GDM1 (cell line): ENCODE data around the gene IFI27.

Experiments used
- DNase-seq: peaks from one replicate; lab custom pipeline; 2025; lab: John Stamatoyannopoulos, UW

IFI27 gene

GRCh38 chr14:94102768-94103482 is 7.6 kb upstream of the IFI27 start:
- DNase-seq: no peak

DNA sequence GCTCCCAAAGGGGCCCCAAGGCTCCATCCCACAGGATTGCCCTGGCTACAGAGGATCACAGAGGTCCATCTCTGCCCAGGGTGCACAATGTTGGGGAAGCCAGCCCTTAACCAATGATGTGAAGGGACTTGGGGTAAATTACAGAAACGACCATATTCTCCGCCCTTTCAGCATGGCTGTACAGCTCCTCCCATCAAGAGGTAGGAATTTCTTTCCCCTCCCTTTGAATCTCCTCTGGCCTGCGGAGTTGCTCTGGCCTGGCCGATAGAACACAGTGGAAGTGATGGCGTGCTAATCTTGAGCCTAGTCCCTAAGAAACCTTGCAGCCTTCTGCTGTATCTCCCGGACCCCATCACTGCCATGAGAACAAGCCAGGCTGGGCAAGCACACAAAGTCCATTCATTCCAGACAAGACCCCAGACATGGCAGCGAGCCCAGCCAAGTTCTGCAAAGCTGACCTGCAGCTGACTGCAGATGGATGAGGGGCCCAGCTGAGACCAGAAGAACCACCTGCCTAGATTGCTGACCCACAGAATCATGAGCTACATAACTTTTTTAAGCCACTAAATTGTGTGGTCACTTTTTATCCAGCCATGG is 6.9 kb upstream of the IFI27 start:
- DNase-seq: no peak

- no peak for DNase-seq
Observed at GRCh38 chr14:94104731-94105130, 5.8 kb upstream of the IFI27 start.

- DNase-seq: no peak
Observed at GRCh38 chr14:94109915-94110250, 653 bp upstream of the IFI27 start.

DNA sequence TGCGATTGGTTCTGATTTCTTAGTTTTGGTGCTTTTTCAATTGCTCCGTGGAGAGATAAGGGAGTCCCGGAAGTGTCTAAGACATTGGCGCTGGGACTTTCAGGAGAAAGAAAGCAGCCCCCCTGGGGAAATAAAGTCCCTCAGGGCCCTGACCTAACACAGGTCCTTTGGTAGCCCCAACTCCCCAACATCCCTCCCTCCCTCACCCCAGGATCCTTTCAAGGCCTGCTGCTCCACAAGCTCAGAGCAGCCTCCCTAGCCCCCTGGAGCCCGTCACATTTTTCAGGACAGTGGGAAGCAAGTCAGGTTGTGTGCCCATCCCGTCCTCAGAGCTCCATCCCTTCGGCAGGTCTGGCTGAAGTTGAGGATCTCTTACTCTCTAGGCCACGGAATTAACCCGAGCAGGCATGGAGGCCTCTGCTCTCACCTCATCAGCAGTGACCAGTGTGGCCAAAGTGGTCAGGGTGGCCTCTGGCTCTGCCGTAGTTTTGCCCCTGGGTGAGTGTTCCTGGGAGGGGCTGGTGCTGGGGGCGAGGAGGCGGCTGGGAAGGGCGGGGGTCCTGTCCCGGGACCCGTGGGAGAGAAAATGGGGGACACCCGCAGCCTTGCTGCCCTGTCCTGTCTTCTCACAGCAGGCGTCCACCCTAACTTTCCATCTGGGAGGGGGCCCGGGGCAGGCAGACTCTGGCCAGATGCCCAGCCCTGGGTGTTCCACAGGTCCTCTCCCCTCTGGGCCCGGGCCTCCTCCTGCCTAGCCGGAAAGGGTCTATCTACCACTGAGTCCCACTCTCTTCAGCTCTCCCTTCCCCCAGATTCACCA is 950 bp downstream of the IFI27 start:
- DNase-seq: no peak

GRCh38 chr14:94112513-94113063 is 2.1 kb downstream of the IFI27 start:
- no peak for DNase-seq

- DNase-seq: no peak
Observed at GRCh38 chr14:94113073-94113472, 2.5 kb downstream of the IFI27 start.

GRCh38 chr14:94113490-94113889 is 3.0 kb downstream of the IFI27 start:
- DNase-seq: no peak

GRCh38 chr14:94113908-94114588 is 3.5 kb downstream of the IFI27 start:
- no peak for DNase-seq

GRCh38 chr14:94114589-94115057 is 4.1 kb downstream of the IFI27 start:
- no peak for DNase-seq

DNA sequence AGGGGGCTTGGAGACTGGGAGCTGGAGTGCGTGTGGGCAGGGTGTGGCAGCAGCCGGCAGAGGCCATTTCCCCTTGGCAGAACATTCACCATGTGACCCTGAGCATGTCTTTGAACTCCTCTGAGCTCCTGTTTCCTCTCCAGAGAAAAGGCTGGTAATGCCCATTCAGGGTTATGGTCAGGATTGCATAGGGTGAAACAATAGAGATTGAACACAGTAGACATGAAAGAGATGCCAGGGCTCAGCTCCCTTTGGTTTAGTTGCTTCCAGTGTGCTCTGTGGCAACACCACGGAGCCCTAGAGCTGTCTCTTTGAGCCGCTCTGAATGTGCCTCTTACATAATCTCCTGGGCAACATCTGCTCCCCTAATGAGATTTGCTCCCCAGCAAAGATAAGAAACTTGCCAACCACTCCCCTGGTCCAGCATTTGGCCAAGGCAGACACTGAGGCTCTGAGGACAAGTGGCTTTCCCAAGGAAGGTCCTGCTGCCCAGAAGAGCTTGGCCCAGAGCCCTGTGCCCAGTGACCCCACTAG is 4.6 kb downstream of the IFI27 start:
- no peak for DNase-seq

DNA sequence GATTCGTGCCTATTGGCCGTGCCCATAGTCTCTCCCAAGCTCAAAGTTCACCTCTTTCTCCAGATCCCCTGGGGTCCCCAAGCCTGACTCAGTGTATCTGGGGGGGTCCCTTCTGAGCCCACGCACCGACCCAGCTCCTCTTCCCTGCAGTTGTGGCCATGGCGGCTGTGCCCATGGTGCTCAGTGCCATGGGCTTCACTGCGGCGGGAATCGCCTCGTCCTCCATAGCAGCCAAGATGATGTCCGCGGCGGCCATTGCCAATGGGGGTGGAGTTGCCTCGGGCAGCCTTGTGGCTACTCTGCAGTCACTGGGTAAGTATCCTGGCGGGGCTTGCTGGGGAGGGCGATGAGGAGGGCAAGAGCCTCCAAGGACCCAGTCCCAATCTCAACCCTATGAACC is 5.1 kb downstream of the IFI27 start:
- DNase-seq: no peak

DNA sequence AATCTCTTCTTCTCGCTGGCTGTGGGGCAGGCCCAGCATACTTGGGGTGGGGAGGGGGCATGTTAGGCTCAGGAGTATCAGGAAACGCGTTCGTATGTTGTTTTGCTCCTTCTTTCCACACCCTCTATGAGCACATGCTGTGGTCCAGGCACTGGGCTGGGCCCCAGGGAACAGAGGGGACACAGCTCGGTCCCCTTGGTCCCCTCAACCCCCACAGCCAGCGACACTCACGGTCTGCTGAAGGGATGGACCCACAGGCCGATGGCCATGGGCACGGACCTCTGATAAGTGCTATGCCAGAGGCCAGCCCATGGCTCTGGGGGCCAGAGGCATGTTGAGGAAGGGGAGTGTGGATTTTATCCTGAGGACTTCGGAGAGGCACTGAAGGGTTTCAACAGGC is 6.2 kb downstream of the IFI27 start:
- no peak for DNase-seq

GRCh38 chr14:94117856-94118255 is 7.3 kb downstream of the IFI27 start:
- DNase-seq: no peak

DNA sequence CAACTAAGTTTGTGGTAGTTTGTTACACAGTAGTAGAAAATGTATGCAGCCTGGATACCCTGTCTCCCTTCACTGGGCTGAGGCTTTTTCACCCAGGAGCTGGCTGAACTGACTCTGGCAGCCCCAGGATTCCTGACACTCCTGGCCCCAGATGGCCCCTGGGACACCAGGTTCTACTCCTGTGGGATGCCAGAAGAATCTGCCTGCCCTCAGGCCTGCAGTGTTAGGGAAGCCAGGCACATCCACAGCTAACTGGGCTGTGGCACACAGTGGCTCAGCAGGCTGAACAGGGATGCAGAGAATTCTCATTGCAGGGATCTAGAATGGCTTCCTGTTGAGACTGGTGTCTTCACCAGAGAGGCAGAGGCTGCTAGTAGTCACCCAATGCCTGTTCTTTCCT is 8.5 kb downstream of the IFI27 start:
- no peak for DNase-seq

GRCh38 chr14:94120667-94121340 is 10.3 kb downstream of the IFI27 start:
- DNase-seq: no peak

DNA sequence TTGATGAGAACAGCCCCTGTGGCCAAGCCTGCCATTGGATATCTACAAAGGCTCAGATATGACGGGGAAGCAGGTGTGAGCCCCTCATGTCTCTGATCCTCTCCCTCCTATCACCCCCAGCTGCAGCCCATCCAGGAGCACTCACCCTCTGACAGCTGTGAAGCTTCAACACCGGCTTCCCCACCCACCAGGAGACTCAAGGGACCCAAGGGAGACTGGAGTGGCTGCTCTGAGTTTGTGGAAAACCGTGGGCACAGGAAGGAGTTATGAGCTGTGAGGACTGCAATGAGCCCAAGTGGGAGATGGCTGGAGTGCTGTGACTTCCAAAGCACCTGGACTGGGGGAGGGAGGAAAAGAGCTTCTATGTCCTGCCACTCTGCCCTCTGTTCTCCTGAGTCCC is 10.9 kb downstream of the IFI27 start:
- no peak for DNase-seq

DNA sequence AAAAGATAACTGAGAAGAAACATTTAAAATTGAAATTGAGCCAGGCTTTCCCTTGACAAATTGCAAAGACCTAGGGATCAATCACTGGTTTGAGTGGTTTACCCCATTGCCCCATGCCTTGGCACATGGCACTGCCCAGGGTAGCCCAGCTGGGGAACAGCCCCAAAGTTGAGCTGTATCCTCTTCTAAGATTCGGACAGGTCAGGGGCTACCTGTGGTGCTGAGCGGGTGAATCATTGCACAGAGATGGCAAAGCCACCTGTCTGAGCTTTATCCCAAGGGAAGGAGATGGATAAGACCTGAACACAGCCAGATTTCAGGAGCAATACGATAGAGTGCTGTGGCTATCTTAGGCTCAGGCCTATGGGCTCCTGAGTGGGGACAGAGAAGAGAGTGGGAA is 11.9 kb downstream of the IFI27 start:
- DNase-seq: no peak

DNA sequence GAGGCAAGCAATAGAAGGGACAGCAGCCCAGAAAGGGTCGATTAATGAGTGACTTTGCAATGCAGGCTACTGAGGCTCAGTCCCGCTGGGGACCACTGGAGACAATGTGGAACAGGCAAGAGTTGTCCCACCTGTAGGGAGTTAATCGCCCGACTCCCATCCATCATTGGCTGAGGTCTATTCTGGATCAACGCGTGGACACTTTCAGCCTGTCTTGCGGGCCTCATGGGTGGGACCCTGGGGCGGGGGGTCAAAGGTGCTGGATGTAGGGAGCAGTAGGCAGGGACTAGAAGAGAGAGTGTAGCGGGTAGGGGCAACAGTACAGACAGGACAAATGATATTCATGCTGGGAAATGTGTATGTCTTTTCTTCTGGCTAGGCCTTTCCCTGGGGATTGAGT is 12.8 kb downstream of the IFI27 start:
- DNase-seq: no peak

DNA sequence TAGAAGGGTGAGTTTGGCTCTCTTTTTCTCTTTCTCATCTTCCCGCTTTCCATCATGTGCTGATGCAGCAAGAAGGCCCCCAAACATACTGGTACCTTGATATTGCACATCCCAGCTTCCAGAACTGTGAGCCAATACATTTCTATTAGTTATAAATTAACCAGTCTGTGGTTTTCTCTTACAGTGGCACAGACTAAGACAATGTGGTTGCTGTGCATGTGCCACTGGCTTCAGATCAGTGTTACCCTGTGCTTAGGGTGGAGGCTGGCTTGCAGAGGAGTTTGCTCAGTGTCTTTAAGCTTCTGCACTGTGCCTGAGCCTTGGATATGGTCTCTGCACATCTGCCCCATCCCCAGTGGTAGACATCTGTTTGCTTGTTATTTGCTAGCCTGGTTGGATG is 13.3 kb downstream of the IFI27 start:
- no peak for DNase-seq

DNA sequence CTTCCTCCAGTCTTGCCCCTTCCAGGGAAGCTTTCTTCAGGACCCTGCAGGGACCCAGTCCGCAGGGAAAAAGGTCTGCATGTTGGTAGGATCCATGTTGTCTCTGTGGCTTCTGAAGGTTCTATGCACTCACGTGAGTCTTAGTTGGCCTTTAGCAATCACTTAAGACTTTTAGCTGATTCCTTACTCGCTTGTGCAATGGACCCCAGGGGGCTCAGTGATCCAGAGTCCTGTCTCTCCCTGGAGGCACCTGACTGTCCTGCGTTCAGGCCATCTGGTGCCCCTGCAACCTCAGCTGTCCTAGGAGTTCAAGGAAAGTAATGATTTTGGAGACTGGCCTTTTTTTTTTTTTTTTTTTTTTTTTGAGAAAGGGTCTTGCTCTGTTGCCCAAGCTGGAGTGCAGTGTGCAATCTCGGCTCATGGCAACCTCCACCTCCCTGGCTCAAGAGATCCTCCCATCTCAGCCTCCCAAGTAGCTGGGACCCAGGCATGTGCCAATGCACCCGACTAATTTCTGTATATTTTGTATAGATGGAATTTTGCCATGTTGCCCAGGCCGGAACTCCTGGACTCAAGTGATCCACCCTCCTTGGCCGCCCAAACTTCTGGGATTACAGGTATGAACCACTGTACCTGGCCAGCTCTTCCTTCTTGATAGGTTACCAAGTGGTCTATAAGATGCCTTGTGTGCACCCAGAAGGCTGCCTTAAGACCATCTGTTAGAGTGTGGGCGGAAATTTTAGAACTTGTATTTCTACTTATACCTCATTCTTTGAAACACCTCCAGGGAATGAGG is 14.2 kb downstream of the IFI27 start:
- DNase-seq: no peak
